WTC11 (cell line): Measurements from ENCODE around the gene SIRPB2. TPM values are rescaled to one million over a fixed set of nuclear protein-coding genes. Genes with fewer than 3 reads are reported as not detected.

Source experiments
- ATAC-seq: fragments of 200-7000 bp; cut with Tn5 transposase; 2 replicates; pipeline ENCODE4 v1.10.0; 2021; ENCODE audit warnings: mild to moderate bottlenecking, moderate library complexity
- CTCF ChIA-PET: fragments of 300-600 bp; sonication (Branson Sonifier 250); formaldehyde crosslinking; loops from one replicate; lab custom pipeline; 2021; ENCODE audit warnings: antibody characterized with exemption; lab: Charles Lee
- POLR2A ChIA-PET: fragments of 350-600 bp; sonication (Branson Sonifier 250); formaldehyde crosslinking; loops from one replicate; lab custom pipeline; 2021; ENCODE audit warnings: antibody characterized with exemption; lab: Charles Lee
- DNase-seq: peaks from one replicate; pipeline ENCODE4 v3.0.0; 2021; ENCODE audit warnings: low spot score
- H3K27ac Mint-ChIP-seq: 2 replicates; pipeline ENCODE4 v1.8.0; 2021; ENCODE audit warnings: mixed read lengths
- H3K27me3 Mint-ChIP-seq: 2 replicates; pipeline ENCODE4 v1.8.0; 2021; ENCODE audit warnings: low read depth, mild to moderate bottlenecking, moderate library complexity, mixed read lengths
- H3K36me3 Mint-ChIP-seq: 2 replicates; pipeline ENCODE4 v1.8.0; 2021; ENCODE audit warnings: mixed read lengths
- H3K4me1 Mint-ChIP-seq: 2 replicates; pipeline ENCODE4 v1.8.0; 2022; ENCODE audit warnings: mixed read lengths
- H3K4me3 Mint-ChIP-seq: 2 replicates; pipeline ENCODE4 v1.8.0; 2021; ENCODE audit warnings: mild to moderate bottlenecking, moderate library complexity, mixed read lengths
- H3K9me3 Mint-ChIP-seq: 2 replicates; pipeline ENCODE4 v1.8.0; 2021; ENCODE audit warnings: mixed read lengths
- ARID4B ChIP-seq: sonication (generic); formaldehyde crosslinking; IDR thresholded peaks from 2 replicates; pipeline ENCODE4 v1.8.0; 2023; ENCODE audit warnings: missing genetic modification reagents, mild to moderate bottlenecking, borderline replicate concordance
- CDX4 ChIP-seq: fragments of 250-450 bp; sonication (Bioruptor Pico); IDR thresholded peaks from 2 replicates; pipeline ENCODE4 v1.9.0; 2021; ENCODE audit warnings: moderate library complexity, mild to moderate bottlenecking, inconsistent platforms, borderline replicate concordance
- MYBL2 ChIP-seq: sonication (generic); formaldehyde crosslinking; IDR thresholded peaks from 2 replicates; pipeline ENCODE4 v1.8.1; 2023; ENCODE audit warnings: mild to moderate bottlenecking, moderate library complexity, missing genetic modification reagents
- NFATC4 ChIP-seq: fragments of 250-450 bp; sonication (Bioruptor Pico); IDR thresholded peaks from 2 replicates; pipeline ENCODE4 v1.9.0; 2021; ENCODE audit warnings: mild to moderate bottlenecking
- ZNF121 ChIP-seq: sonication (generic); formaldehyde crosslinking; IDR thresholded peaks from 2 replicates; pipeline ENCODE4 v1.8.0; 2023; ENCODE audit warnings: missing genetic modification reagents
- total RNA-seq: library from RNA; stranded (reverse); gene quantifications from 3 replicates; pipeline ENCODE4 v1.2.3, GENCODE V29; 2021
- TF ChIP-seq, protein P1 (sequence below): sonication (generic); formaldehyde crosslinking; IDR thresholded peaks from 2 replicates; pipeline ENCODE4 v1.8.0; 2023; ENCODE audit warnings: missing genetic modification reagents

The SIRPB2 gene
- total RNA-seq, 1 experiment from 2014 or later: not detected

- TF ChIP-seq ARID4B (CRISPR knock-in tag) (no peak), NFATC4 (CRISPR knock-in tag) (no peak), MYBL2 (CRISPR knock-in tag) (no peak)
- TF ChIP-seq, protein P1, sequence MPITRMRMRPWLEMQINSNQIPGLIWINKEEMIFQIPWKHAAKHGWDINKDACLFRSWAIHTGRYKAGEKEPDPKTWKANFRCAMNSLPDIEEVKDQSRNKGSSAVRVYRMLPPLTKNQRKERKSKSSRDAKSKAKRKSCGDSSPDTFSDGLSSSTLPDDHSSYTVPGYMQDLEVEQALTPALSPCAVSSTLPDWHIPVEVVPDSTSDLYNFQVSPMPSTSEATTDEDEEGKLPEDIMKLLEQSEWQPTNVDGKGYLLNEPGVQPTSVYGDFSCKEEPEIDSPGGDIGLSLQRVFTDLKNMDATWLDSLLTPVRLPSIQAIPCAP (CRISPR knock-in tag): no peak
Observed at GRCh38 chr20:1427457-1428054, 63.7 kb downstream of the SIRPB2 start (continued).

- ATAC-seq (no peak), DNase-seq (no peak)
- POLR2A ChIA-PET: no interaction called here
- no peak overlapping the region for H3K4me3 Mint-ChIP-seq
- 0 out of 2 replicates have a peak overlapping the region, but pooled peaks have one; percentile 39 for H3K27ac Mint-ChIP-seq
- CTCF ChIA-PET: interaction anchor here (0.6 to 2.4 kb wide), 5 partner anchors 9 to 442 kb away, joined by 3 to 23 read pairs (median 4); no protein-coding TSS in a partner anchor
- H3K36me3 Mint-ChIP-seq: peaks cover 8% of the 10 kb centered on the region; the same call in 1 of the 2 replicates
- H3K9me3 Mint-ChIP-seq: peaks cover 13% of the 10 kb centered on the region
- no peak for TF ChIP-seq CDX4 (CRISPR knock-in tag)
- no peak for TF ChIP-seq ZNF121 (CRISPR knock-in tag)
- peaks cover 59% of the 10 kb centered on the region for H3K4me1 Mint-ChIP-seq
- H3K27me3 Mint-ChIP-seq: peaks cover 2% of the 10 kb centered on the region; the same call in 1 of the 2 replicates
Observed at GRCh38 chr20:1426231-1426849, 64.9 kb downstream of the SIRPB2 start.

Other genes starting within 250 kb of the SIRPB2 start
- 3.5 to 4.4 TPM (median 3.6 TPM) in 3 replicates for gene SNPH, start 225.1 kb downstream of the SIRPB2 start, total RNA-seq
- gene SDCBP2, start 162.3 kb downstream of the SIRPB2 start, total RNA-seq: 2.5 to 3.3 TPM (median 2.6 TPM) in 3 replicates
- 197 to 218 TPM (median 201 TPM) in 3 replicates for gene FKBP1A, start 98.4 kb downstream of the SIRPB2 start, total RNA-seq
- gene NSFL1C, start 24.6 kb downstream of the SIRPB2 start, total RNA-seq: 76.7 to 85.5 TPM (median 83.2 TPM) in 3 replicates
- gene SIRPD, start 66.3 kb upstream of the SIRPB2 start, total RNA-seq: not detected in 3 replicates
- 0.11 TPM in 1 of 3 replicates, not detected in the others for gene SIRPB1, start 128.6 kb upstream of the SIRPB2 start, total RNA-seq
- gene SIRPG, start 166.4 kb upstream of the SIRPB2 start, total RNA-seq: not detected in 3 replicates